Measurements from ENCODE around the gene ST14. TPM values are rescaled to one million over a fixed set of nuclear protein-coding genes. Genes with fewer than 3 reads are reported as not detected.

ST14 gene
- total RNA-seq, 2 donors from 2014 or later = 0.17 TPM; not detected in 1

DNA sequence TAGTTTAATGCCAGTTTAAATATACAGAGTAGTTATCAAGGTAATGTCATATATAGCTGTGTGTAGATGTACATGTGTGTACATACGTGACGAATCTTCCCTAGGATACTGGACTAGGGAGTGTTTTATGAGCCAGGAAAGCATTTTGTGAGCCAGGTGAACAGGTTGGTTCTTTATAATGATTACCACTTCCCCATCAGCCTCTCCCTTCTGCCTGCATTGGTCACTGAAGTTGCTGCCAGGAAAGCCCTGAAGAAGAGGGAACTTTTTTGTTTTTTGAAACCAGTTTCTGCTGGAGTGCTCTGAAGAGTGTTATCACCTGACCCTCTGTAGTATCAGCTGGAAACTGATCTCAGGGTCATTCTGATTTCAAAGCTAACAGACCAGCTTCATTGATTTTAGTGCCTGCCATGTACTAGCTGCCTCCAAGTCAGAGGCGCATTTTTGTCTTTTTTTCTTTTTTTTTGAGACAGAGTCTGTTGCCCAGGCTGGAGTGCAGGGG, 14.2 kb upstream of the ST14 start:
- ATAC-seq = no peak
- Mint-ChIP-seq H3K9me3 (no peaks in the 10 kb centered on the region), H3K4me3 (no peak overlapping the region), H3K27me3 (no peaks in the 10 kb centered on the region), H3K27ac (peak overlapping the region in 1 of 2 donors; percentile 10), H3K4me1 (ENCODE audit: low read depth in 2 of 2) (peaks cover 23 to 25% of the 10 kb centered on the region in 2 donors), H3K36me3 (peaks cover 13% of the 10 kb centered on the region)
- no peak for DNase-seq (ENCODE audit: low spot score)

DNA sequence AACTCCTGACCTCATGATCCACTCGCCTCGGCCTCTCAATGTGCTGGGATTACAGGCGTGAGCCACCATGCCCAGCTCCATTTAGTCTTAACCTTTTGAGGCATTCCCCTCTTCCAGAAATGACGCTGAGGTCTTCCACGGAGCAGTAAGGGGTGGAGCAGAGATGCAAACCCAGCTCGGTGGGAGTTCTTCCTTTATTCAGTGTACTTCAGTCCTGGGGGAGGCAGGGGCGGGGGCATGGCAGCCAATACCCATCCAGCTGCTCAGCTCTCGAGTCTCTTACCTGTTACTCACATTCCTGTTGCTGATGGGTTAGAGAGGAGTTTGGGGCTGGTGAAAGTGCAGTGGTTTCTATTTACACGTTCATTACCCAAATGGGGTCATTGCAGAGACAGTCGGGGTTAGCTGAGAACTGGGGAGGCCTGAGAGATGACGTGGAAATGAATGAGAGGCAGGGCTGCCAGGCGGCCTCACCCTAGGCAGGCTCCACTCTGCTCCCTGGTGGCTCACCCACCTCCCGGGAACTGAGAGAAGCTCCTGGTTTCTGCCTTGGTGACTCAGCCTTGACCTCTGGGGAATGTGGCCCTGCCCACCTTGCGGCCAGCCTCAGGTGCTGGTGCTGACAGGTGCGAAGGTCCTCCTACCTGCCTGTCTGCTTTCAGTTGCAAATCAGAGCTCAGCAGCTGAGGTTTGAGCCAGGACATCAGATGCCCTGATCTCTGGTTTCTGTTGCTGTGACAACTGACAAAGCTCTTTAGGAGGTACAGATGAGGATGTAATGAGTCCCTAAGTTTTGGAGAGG, 13.4 kb upstream of the ST14 start:
- Mint-ChIP-seq H3K4me3 (peak overlapping the region; percentile 62), H3K27me3 (no peaks in the 10 kb centered on the region), H3K27ac (peak overlapping the region; percentile 4 to 76), H3K36me3 (peaks cover 13% of the 10 kb centered on the region), H3K4me1 (ENCODE audit: low read depth in 2 of 2) (peaks cover 23 to 25% of the 10 kb centered on the region in 2 donors), H3K9me3 (no peaks in the 10 kb centered on the region)
- ATAC-seq = peak; percentile 46 to 49
- no peak for DNase-seq (ENCODE audit: low spot score)

DNA sequence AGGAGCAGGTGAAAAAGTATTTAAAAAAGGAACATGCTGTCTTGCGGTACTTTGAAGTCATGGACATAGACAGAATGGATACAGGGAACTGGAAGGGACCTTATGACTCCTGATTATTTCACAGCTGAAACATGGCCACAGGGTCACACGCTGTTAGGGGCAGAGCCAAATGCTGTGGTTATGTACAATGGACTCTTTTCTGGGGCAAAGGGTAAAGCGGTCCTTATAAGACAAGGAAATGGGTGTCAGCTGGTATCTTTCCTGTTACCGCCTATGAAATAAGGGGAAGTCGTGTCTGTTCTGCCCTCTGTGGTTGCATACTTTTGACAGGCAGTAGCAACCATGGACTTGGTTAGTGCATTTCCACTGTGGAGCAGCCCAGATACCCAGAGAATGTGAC, 12.8 kb upstream of the ST14 start:
- peaks cover 23 to 25% of the 10 kb centered on the region in 2 donors for H3K4me1 Mint-ChIP-seq (ENCODE audit: low read depth in 2 of 2)
- no peaks in the 10 kb centered on the region for H3K9me3 Mint-ChIP-seq
- peaks cover 13% of the 10 kb centered on the region for H3K36me3 Mint-ChIP-seq
- peak overlapping the region; percentile 4 to 76 for H3K27ac Mint-ChIP-seq
- ATAC-seq = peak; percentile 83 to 90
- H3K4me3 Mint-ChIP-seq = peak overlapping the region; percentile 62
- DNase-seq (ENCODE audit: low spot score) = no peak
- no peaks in the 10 kb centered on the region for H3K27me3 Mint-ChIP-seq

DNA sequence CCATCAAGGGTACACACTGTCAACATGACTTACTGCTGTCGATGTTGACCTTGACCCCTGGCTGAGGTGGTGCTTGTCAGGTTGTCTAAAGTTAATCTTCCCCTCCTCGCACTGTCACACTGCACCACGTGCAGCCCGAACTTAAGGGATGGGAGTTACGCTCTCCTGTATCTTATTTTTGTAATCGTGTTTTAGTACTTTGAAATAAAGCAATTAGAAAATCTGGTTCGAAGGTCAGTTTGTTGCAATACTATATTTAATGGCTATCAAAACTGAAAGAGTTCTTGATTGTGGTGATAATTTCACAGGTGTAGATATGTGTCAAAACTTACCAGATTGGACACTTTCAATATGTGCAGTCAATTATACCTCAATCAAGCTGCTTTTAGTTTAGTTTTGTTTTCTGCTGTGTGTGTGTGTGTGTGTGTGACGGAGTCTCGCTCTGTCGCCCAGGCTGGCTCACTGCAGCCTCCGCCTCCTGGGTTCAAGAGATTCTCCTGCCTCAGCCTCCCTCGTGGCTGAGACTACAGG, 10.7 kb upstream of the ST14 start:
- Mint-ChIP-seq H3K27ac (peak overlapping the region in 1 of 2 donors; percentile 29), H3K4me1 (ENCODE audit: low read depth in 2 of 2) (peaks cover 23 to 25% of the 10 kb centered on the region in 2 donors), H3K27me3 (no peaks in the 10 kb centered on the region), H3K9me3 (no peaks in the 10 kb centered on the region), H3K36me3 (peaks cover 11% of the 10 kb centered on the region), H3K4me3 (no peak overlapping the region)
- no peak for ATAC-seq
- no peak for DNase-seq (ENCODE audit: low spot score)

DNA sequence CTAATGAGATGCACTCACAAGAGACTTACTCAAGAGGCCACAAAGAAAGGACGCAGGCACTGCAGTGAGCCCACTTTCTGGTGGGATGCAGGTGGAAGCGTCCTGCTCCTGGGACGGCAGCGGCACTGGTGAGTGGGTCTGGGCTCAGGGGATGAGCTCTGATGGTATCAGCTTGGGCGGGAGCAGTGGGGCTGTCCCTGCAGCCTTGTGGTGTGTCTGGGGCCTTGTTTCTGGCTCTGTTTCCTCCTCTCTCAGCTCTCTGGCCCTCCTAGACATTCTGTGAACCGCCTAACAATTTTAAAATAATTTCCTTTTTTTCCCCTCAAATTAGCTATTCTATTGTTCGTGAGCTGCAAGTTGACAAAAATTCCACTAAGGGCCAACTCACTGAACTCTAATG, 8.8 kb upstream of the ST14 start:
- Mint-ChIP-seq H3K27me3 (peaks cover 0 to 2% of the 10 kb centered on the region in 2 donors), H3K36me3 (no peaks in the 10 kb centered on the region), H3K4me3 (no peak overlapping the region), H3K27ac (peak overlapping the region in 1 of 2 donors; percentile 69), H3K9me3 (no peaks in the 10 kb centered on the region), H3K4me1 (ENCODE audit: low read depth in 2 of 2) (peaks cover 23 to 25% of the 10 kb centered on the region in 2 donors)
- DNase-seq (ENCODE audit: low spot score) (no peak), ATAC-seq (no peak)

DNA sequence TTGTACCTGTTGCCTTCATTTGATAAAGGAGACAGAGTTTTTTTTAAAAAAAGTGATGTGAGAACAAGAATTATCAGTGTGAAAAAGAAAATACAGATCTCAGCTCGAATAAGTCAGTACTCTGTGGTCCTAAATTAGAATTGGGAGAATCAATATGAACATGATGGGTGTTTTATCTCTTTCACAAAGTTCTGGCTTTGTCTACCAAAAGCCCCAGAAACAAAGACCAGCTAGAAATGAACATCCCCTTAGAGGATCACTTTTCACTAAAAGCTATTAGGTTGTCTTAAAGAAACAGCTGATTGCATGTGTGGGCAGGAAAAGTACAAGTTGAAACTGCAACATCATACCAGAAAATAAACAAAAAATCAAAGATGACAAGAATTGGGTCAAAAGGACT, 8.4 kb upstream of the ST14 start:
- H3K27me3 Mint-ChIP-seq = peaks cover 0 to 2% of the 10 kb centered on the region in 2 donors
- peak overlapping the region in 1 of 2 donors; percentile 69 for H3K27ac Mint-ChIP-seq
- ATAC-seq (no peak), DNase-seq (ENCODE audit: low spot score) (no peak)
- H3K4me1 Mint-ChIP-seq (ENCODE audit: low read depth in 2 of 2) = peaks cover 21 to 23% of the 10 kb centered on the region in 2 donors
- H3K4me3 Mint-ChIP-seq = no peak overlapping the region
- H3K36me3 Mint-ChIP-seq = no peaks in the 10 kb centered on the region
- H3K9me3 Mint-ChIP-seq = no peaks in the 10 kb centered on the region

DNA sequence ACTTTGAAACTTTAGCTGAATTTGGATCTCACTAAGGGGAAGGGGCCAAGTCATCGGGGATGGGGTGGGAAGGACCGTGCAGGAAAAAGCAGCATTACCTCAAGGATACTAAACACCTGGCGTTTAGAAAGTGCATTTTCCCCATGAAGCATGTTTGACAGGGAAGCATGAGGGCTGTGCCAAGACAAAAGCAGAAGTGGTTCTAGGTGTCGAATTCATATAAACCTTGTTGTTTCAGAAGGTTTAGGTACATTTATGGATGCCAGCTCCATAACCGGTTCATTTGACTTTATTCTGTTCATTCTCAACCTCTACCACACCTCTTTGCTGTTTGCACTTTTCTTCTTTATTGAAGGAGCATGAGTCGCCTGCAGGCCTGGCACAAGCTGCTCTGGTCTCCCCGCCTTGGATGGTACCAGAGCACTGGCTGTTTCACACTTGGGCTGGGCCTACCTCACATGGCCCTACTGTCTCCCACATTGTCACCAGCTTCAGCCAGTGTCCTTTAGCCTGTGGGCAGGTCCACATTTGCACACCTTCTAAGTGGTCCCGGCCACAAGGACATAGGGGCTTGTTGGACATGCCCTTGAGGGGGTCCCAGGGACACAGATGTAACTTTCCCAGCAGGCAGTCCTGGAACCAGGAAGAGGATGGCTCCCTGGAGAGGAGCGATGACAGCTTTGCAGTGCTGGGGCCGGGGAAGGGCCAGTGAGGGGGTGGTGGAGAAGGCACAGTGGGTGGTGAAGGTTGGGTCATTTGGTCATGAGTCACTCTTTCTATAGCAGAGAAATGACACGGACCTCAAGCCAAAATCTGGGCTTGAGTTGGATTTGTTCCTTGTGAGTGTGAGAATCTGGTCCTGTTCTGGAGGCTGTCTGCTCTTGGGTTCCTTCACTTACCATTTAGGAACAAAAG, 3.2 kb upstream of the ST14 start:
- peaks cover 26 to 28% of the 10 kb centered on the region in 2 donors for H3K27me3 Mint-ChIP-seq
- H3K4me1 Mint-ChIP-seq (ENCODE audit: low read depth in 2 of 2) = peaks cover 7 to 12% of the 10 kb centered on the region in 2 donors
- no peak overlapping the region for H3K4me3 Mint-ChIP-seq
- DNase-seq (ENCODE audit: low spot score) = no peak
- H3K9me3 Mint-ChIP-seq = no peaks in the 10 kb centered on the region
- H3K36me3 Mint-ChIP-seq = peaks cover 6% of the 10 kb centered on the region
- no peak overlapping the region for H3K27ac Mint-ChIP-seq
- ATAC-seq = no peak

DNA sequence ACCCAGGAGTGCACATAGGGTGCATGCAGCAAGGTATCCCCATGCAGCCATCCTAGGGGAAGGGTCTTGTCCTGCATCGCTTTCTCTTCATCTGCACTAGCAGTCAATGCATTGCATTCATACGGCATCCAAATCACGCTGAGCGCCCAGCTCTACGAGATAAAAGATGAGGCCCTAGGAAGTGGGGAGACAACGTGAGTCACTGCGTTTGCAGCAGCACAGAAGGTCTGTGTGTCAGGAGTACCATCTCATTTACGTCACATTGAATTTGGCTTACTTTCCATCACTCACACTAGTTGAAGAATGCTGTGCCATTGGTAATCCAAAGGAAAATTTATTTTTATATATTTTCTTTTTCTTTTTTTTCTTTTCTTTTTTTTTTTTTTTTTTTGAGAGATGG, 2.5 kb upstream of the ST14 start:
- peaks cover 33 to 34% of the 10 kb centered on the region in 2 donors for H3K27me3 Mint-ChIP-seq
- no peak overlapping the region for H3K4me3 Mint-ChIP-seq
- no peak overlapping the region for H3K27ac Mint-ChIP-seq
- ATAC-seq = no peak
- peaks cover 6% of the 10 kb centered on the region for H3K36me3 Mint-ChIP-seq
- no peak for DNase-seq (ENCODE audit: low spot score)
- H3K4me1 Mint-ChIP-seq (ENCODE audit: low read depth in 2 of 2) = peaks cover 7 to 16% of the 10 kb centered on the region in 2 donors
- H3K9me3 Mint-ChIP-seq = no peaks in the 10 kb centered on the region

DNA sequence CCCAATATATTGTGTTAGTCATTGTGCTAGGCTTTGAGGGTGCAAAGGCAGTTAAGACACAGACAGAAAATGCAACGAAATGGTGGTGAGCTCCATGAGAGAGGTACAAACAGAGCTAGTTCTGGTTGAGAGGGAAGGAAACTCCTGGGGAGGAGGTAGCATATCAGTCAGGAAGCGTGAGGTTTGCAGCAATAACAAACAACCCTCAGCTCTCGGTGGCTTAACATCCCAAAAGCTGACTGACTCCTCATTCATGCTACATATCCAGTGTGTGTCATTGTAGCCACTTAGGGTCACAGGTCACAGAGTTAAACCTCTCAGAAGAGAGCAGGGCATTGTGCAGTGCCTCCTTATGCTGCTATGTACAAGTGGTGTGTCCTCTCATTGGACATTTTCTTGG, 1.7 kb upstream of the ST14 start:
- Mint-ChIP-seq H3K36me3 (peaks cover 6% of the 10 kb centered on the region), H3K27me3 (peaks cover 40 to 41% of the 10 kb centered on the region in 2 donors), H3K4me3 (no peak overlapping the region), H3K27ac (no peak overlapping the region), H3K4me1 (ENCODE audit: low read depth in 2 of 2) (peaks cover 9 to 19% of the 10 kb centered on the region in 2 donors), H3K9me3 (no peaks in the 10 kb centered on the region)
- ATAC-seq = no peak
- no peak for DNase-seq (ENCODE audit: low spot score)

DNA sequence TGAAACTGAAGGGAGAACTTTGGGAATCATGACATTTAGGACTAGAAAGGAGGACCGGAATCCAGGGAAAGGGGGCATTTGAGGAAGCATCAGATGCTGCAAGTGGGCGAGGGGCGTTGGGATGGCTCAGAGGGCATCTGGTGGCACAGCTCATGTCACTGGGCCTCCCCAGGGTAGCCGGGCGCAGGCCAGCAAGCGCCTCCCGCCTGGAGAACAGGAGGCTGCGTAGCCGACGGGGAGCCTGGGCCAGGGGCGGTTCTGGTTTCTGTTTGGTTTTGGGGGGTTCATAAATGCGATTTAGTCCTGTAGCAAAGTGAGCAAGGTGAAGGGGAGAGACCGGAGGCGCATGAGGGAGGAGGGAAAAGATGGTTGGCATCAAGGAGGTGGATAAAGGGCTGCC, 443 bp upstream of the ST14 start:
- H3K27ac Mint-ChIP-seq = no peak overlapping the region
- peak overlapping the region; percentile 10 for H3K4me3 Mint-ChIP-seq

DNA sequence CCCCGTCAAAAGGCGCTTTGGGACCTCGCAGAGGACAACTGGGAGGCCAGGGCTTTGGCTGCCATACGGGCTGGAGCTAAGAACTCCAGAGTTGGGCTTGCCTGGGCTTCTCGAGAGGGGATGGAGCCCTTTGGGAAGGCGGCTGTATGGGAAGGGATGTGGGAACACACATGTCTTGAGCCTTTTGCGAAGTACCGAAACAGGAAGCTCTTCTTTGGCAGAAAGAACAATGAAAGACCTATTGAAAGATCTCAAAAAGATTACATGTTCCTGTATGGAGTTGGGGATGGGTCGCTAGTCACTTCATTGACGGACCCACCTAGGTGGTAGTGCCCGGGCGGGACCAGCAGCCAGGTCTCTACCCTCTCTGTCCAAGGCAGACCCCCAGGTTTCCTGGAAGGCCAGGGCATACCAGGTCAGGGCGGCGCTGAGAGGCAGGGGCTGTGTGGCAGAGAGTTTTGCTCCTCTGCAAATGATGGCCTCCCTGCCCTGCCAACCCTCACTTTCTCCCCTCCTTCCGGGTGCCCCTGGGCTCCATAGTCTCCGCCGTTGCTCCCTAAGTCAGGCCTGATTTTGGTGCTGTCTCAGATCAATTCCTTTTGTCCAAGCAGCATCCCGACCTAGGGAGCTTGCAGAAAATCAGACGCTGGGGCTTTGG, 1.0 kb downstream of the ST14 start:
- ATAC-seq = no peak
- no peaks in the 10 kb centered on the region for H3K9me3 Mint-ChIP-seq
- H3K27me3 Mint-ChIP-seq = peaks cover 41 to 52% of the 10 kb centered on the region in 2 donors
- H3K36me3 Mint-ChIP-seq = peaks cover 6% of the 10 kb centered on the region
- no peak overlapping the region for H3K4me3 Mint-ChIP-seq
- H3K27ac Mint-ChIP-seq = no peak overlapping the region
- no peak for DNase-seq (ENCODE audit: low spot score)
- H3K4me1 Mint-ChIP-seq (ENCODE audit: low read depth in 2 of 2) = peaks cover 15 to 20% of the 10 kb centered on the region in 2 donors

More for the DNA sequence above, 443 bp upstream of the ST14 start:
- DNase-seq (ENCODE audit: low spot score) (no peak), ATAC-seq (no peak)
- Mint-ChIP-seq H3K36me3 (peaks cover 6% of the 10 kb centered on the region), H3K4me1 (ENCODE audit: low read depth in 2 of 2) (peaks cover 15 to 20% of the 10 kb centered on the region in 2 donors), H3K27me3 (peaks cover 43 to 50% of the 10 kb centered on the region in 2 donors), H3K9me3 (no peaks in the 10 kb centered on the region)

DNA sequence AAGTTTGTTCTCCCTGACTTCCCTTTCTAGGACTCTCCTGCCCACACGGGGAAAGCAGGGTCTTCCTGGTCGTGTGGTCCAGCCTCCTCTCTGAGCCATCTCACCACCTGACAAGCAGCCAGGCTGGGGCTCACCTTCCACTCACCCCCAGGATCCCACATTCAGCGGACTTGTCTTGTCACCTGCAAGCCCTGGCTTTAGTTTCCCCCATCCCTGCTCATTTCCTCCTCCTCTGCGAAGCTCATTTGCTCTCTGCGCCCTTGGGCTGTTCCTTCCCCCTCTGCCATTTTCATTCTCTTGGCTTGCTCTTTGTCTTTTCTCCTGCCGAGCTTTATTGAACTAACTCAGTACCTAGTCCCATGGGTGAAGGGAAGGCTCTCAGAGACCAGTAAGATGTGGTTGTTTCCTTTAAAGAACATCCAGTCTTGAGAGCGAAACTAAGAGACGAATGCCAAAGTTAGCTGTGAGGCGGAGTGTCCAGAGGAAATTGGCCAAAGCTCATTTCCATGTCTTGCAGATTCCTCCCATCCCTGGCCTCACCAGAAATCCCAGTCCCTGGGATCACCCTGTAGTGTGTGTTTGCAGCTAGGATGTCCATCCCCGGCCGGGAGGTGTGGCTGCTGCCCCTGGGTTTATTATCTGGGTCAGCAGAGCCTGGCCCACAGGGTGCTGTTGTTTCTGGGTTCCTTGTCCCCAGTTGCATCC, 2.0 kb downstream of the ST14 start:
- Mint-ChIP-seq H3K27ac (no peak overlapping the region), H3K27me3 (peaks cover 44 to 61% of the 10 kb centered on the region in 2 donors), H3K9me3 (no peaks in the 10 kb centered on the region), H3K4me1 (ENCODE audit: low read depth in 2 of 2) (peaks cover 19 to 26% of the 10 kb centered on the region in 2 donors), H3K36me3 (peaks cover 6% of the 10 kb centered on the region), H3K4me3 (no peak overlapping the region)
- no peak for ATAC-seq
- DNase-seq (ENCODE audit: low spot score) = no peak
